Superior temporal gyrus (tissue), 1 donor: ENCODE measurements around the gene JUNB.
A peak's percentile ranks its signal among the peaks of the same experiment; 100 is the strongest.

Source experiments
- DNase-seq: peaks from one replicate; pipeline ENCODE4 v3.0.0-alpha.2; 2016; ENCODE audit errors: extremely low spot score

Gene JUNB

GRCh38 chr19:12791345-12792050 is at the start of gene JUNB:
Gene JUNB (plus strand): TSS chr19:12791486. CDS start chr19:12791772, 286 bp downstream.
- peak; percentile 98 for DNase-seq

GRCh38 chr19:12745166-12745897 is 46.0 kb upstream of the JUNB start:
- no peak for DNase-seq

- DNase-seq: no peak
These were observed 42.8 kb upstream of the JUNB start for GRCh38 chr19:12748489-12748888.

DNA sequence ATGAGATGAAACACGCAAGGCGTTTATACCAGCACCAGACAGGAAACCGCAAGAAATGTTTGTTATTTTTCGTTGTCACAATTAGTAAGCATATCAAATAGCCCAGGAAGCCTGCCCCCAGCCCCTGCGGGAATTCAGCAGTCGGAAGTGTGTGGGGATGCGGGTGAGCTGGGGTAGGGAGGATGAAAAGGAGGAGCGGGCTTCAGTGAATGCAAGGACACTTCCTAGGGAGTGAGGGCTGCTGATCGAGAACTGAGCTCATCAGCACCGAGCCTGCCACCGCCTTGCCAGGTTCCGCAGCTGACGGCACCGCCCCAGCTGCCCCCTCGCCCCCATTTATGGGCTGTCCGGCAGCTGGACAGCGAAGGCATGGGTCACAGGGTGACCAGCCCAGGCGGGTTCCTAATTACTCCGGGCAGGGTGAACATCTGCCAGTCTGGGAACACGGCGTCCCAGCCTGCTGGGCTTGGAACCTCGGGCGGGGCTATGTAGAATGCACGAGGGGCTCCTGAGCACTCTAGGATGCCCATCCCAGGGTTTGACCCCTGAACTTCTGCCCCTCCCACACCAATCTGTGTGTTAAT is 41.3 kb upstream of the JUNB start:
- DNase-seq: no peak

DNA sequence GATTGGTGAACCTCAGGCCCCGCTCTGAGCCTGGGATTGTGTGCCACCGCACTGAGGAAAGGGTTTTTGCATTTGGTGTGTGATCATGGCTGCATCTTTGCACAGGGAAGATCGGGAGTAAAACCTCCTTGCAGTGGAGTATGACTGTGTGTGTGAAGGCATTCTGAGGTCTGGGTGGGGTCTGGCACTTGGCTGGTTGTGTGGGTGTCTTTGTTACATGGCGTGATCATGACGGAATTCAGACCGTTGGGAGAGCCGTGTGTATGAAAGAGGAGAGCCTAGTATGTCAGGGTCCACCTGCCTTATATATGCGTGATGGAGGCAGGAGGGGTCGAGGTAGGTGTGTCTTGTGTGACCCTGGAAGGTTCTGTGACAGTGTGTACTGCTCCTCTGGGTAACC is 40.4 kb upstream of the JUNB start:
- no peak for DNase-seq

- DNase-seq: no peak
These were observed 39.7 kb upstream of the JUNB start, which contains the start of gene BEST2 for GRCh38 chr19:12751635-12752034. Gene BEST2 (plus strand): TSS chr19:12751791. CDS start chr19:12752593, 802 bp downstream.

GRCh38 chr19:12752056-12752781 is 39.1 kb upstream of the JUNB start:
- no peak for DNase-seq

DNA sequence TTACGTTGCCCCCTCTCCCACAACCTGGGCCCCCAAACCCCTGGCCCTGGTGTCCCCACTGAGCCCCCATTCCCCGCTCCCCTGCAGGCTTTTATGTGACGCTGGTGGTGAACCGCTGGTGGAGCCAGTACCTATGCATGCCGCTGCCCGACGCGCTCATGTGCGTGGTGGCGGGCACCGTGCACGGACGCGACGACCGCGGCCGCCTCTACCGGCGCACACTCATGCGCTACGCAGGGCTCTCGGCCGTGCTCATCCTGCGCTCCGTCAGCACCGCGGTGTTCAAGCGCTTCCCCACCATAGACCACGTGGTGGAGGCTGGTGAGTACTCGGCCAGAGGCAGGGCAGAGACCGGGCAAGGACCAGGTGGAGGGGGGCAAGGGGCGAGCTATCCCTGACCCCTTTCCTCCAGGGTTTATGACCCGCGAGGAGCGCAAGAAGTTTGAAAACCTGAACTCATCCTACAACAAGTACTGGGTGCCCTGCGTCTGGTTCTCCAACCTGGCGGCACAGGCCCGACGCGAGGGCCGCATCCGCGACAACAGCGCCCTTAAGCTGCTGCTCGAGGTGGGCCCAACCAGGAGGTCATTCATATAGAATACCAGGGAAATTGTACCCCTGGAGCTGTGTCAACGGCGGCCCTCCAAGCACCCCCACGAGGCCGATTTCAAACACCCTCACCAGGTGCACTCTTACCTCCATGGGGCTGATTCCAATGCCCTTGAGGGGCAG is 36.7 kb upstream of the JUNB start:
- DNase-seq: no peak

- no peak for DNase-seq
These were observed 35.0 kb upstream of the JUNB start for GRCh38 chr19:12756150-12756883.

GRCh38 chr19:12757544-12758274 is 33.6 kb upstream of the JUNB start:
- DNase-seq: peak; percentile 51

DNA sequence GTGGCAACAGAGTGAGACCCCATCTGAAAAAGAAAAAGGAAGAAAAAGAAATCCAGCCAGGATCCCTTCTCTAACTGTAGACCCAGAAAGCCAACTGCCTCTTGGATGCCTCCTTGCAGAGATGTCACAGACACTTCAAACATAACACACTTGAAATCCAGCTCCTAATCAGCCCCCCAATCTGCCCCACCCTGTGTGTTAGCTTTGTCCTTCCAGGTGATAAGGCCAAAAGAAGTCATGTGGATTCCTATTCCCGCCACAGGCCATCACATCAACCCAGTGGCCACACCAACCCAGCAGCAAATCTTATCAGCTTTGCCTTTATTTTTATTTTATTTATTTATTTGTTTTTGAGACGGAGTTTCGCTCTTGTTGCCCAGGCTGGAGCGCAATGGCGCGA is 31.6 kb upstream of the JUNB start:
- no peak for DNase-seq

GRCh38 chr19:12763100-12763499 is 28.2 kb upstream of the JUNB start:
- DNase-seq: no peak

DNA sequence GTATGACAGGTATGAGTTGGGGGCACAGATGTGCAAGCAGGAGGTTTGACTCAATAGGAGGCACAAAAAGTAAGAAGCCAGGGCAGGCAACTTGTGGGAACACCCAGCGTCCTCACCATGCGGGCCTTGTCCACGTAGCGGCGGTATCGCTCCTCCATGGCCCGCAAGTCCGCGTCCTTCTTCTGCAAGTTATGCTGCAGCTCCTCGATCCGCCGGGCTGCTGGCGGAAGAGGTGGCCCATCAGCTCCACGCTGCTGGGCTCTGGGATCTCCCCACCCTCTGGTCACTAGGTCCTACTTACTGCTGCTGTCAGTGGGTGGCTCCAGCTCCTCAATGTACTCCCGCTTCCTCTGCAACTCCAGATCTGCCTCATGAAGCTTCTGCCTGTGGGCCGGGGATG is 26.6 kb upstream of the JUNB start:
- no peak for DNase-seq

GRCh38 chr19:12766051-12766521 is 25.2 kb upstream of the JUNB start:
- DNase-seq: peak; percentile 57

- no peak for DNase-seq
These were observed 24.1 kb upstream of the JUNB start for GRCh38 chr19:12767150-12767549.

DNA sequence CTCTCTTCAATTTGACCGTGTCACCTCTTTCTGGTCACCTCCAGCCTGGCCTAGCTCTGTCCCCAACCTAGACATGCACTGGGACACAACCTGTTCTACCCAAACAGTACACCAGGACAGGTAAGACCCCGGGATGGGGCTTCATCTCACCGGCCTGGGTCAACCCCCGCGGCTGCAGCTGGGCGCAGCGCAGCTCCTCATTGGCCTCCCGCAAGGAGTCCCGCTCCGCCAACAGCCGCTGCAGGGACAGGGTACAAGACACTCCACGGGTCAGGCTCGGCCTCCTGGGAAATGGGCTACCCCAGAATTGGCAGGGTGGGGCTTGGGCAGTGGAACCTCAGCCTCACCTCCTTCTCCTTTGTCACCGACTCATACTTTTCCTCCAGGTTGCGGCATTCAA is 23.6 kb upstream of the JUNB start:
- DNase-seq: no peak

GRCh38 chr19:12769689-12770088 is 21.6 kb upstream of the JUNB start:
- DNase-seq: no peak

- no peak for DNase-seq
These were observed 20.4 kb upstream of the JUNB start for GRCh38 chr19:12770922-12771321.

DNA sequence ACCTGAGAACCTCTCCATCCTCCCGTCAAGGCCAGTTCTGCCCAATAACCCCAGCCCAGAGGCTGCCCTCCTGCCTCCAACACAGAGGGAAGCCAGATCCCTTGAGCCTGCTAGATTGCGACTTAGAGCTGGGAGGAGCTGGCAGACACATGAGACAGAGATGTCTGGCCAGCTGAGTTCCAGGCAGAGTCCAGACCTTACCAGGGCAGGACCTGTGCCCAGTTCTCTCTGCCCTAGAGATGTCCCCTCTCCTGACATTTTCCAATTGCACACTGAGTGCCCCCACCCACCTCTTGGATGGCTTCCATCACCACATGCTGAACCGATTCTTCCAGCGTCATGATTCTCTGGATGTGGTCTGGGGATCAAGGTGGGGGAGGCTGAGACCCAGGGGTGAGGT is 19.0 kb upstream of the JUNB start:
- no peak for DNase-seq

DNA sequence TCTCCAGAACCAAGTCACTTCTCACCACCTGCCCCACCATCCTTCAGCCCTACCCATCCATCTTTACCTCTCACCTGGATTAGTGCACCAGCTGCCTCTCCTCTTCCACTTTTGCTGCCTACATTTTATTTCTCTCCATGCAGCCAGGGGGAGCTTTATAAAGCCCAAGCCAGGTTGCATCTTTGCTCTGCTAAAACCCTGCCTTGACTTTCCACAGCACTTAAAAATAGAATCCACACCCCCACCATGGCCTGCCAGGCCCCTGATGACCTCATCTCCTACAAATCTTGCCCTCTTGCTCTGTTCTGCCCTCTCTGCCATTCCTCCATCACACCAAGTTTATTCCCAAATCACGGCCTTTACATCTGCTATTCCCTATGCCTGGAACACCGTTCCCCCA is 17.7 kb upstream of the JUNB start:
- DNase-seq: no peak
